ENCODE results near the gene GADL1.

Gene GADL1

GRCh38 chr3:30724863-30725262 lies 169.6 kb downstream of the GADL1 start:
- DNase-seq (ENCODE audit: low read depth in 2 of 2), result no peak

GRCh38 chr3:30723211-30723610 lies 171.2 kb downstream of the GADL1 start:
- DNase-seq (ENCODE audit: low read depth in 2 of 2), result no peak

GRCh38 chr3:30721314-30721634 lies 173.2 kb downstream of the GADL1 start:
- DNase-seq (ENCODE audit: low read depth in 2 of 2), result no peak

GRCh38 chr3:30720586-30721313 lies 173.7 kb downstream of the GADL1 start:
- DNase-seq (ENCODE audit: low read depth in 2 of 2), result no peak

GRCh38 chr3:30719536-30719935 lies 174.9 kb downstream of the GADL1 start:
- DNase-seq (ENCODE audit: low read depth in 2 of 2), result no peak

- DNase-seq (ENCODE audit: low read depth in 2 of 2), result no peak
Observed at GRCh38 chr3:30713885-30714503, 180.5 kb downstream of the GADL1 start.

- DNase-seq (ENCODE audit: low read depth in 2 of 2), result no peak
Observed at GRCh38 chr3:30712991-30713390, 181.5 kb downstream of the GADL1 start.

GRCh38 chr3:30711867-30712266 lies 182.6 kb downstream of the GADL1 start:
- no peak for DNase-seq (ENCODE audit: low read depth in 2 of 2)

- DNase-seq (ENCODE audit: low read depth in 2 of 2), result no peak
Observed at GRCh38 chr3:30711151-30711550, 183.3 kb downstream of the GADL1 start.

- no peak for DNase-seq (ENCODE audit: low read depth in 2 of 2)
Observed at GRCh38 chr3:30710017-30710416, 184.4 kb downstream of the GADL1 start.

GRCh38 chr3:30708472-30708871 lies 186.0 kb downstream of the GADL1 start:
- DNase-seq (ENCODE audit: low read depth in 2 of 2), result no peak

- DNase-seq (ENCODE audit: low read depth in 2 of 2), result no peak
Observed at GRCh38 chr3:30707825-30708224, 186.6 kb downstream of the GADL1 start.

GRCh38 chr3:30704931-30705890 lies 189.2 kb downstream of the GADL1 start:
- DNase-seq (ENCODE audit: low read depth in 2 of 2), result no peak

GRCh38 chr3:30702828-30703397 lies 191.5 kb downstream of the GADL1 start:
- DNase-seq (ENCODE audit: low read depth in 2 of 2), result no peak

- DNase-seq (ENCODE audit: low read depth in 2 of 2), result no peak
Observed at GRCh38 chr3:30702038-30702827, 192.2 kb downstream of the GADL1 start.

GRCh38 chr3:30700702-30701321 lies 193.6 kb downstream of the GADL1 start:
- DNase-seq (ENCODE audit: low read depth in 2 of 2), result no peak

- no peak for DNase-seq (ENCODE audit: low read depth in 2 of 2)
Observed at GRCh38 chr3:30699927-30700326, 194.5 kb downstream of the GADL1 start.

- no peak for DNase-seq (ENCODE audit: low read depth in 2 of 2)
Observed at GRCh38 chr3:30698549-30698948, 195.9 kb downstream of the GADL1 start.

GRCh38 chr3:30696896-30697295 lies 197.6 kb downstream of the GADL1 start:
- no peak for DNase-seq (ENCODE audit: low read depth in 2 of 2)

GRCh38 chr3:30696403-30696819 lies 198.1 kb downstream of the GADL1 start:
- no peak for DNase-seq (ENCODE audit: low read depth in 2 of 2)
